K562 (cell line): ENCODE data around the gene ITGAD.

Experiments used
- ATF3 ChIP-seq, 2 experiments: fragments of 450-650 bp in 1 of 2; sonication (generic) in 1 of 2; formaldehyde crosslinking in 1 of 2; IDR thresholded peaks in 1 of 2; conservative IDR thresholded peaks in 1 of 2; 2 replicates each; pipeline versions ENCODE4 v1.6.1 to v1.8.1; 2016 to 2023; ENCODE audit warnings: mild to moderate bottlenecking in 2 of 2, moderate library complexity in 2 of 2, inconsistent platforms in 1 of 2, missing genetic modification reagents in 1 of 2
- CTCF ChIP-seq, 3 experiments: IDR thresholded peaks in 2 of 3; conservative IDR thresholded peaks in 1 of 3; 2 replicates each; pipeline ENCODE4 v1.5.1; 2011 to 2012; ENCODE audit warnings: low read length in 3 of 3, mild to moderate bottlenecking in 3 of 3, control low read depth in 2 of 3, improper control_type of control experiment in 1 of 3, inconsistent platforms in 1 of 3, low read depth in 1 of 3, mixed read lengths in 1 of 3, moderate library complexity in 1 of 3; ENCODE audit not compliant: insufficient read depth in 2 of 3
- ID3 ChIP-seq, 2 experiments: fragments of 250-450 bp in 1 of 2; fragments of 450-650 bp in 1 of 2; sonication (Bioruptor Pico) in 1 of 2; IDR thresholded peaks; 2 replicates each; pipeline versions ENCODE4 v1.6.1 to v1.8.0; 2016 to 2021; ENCODE audit warnings: mild to moderate bottlenecking in 2 of 2, moderate library complexity in 2 of 2, missing compliant biosample characterization in 1 of 2, missing genetic modification characterization in 1 of 2
- KLF13 ChIP-seq: fragments of 450-650 bp; IDR thresholded peaks from 2 replicates; pipeline ENCODE4 v1.6.1; 2016; ENCODE audit warnings: missing genetic modification characterization, low read depth, mild to moderate bottlenecking, missing compliant biosample characterization, moderate library complexity, borderline replicate concordance
- POLR2A ChIP-seq: fragments of 450-650 bp; conservative IDR thresholded peaks from 2 replicates; pipeline ENCODE4 v1.6.1; 2016
- REST ChIP-seq, 2 experiments: fragments of 450-650 bp; formaldehyde crosslinking in 1 of 2; IDR thresholded peaks; 2 replicates each; pipeline versions ENCODE4 v1.4.0 to v1.6.1; 2014 to 2020; ENCODE audit warnings: mild to moderate bottlenecking in 2 of 2, borderline replicate concordance in 1 of 2, low read depth in 1 of 2
- ZNF121 ChIP-seq: sonication (generic); formaldehyde crosslinking; conservative IDR thresholded peaks from 2 replicates; pipeline ENCODE4 v1.8.0; 2022; ENCODE audit warnings: missing genetic modification reagents
- ZNF3 ChIP-seq: fragments of 250-450 bp; sonication (Bioruptor Pico); IDR thresholded peaks from 2 replicates; pipeline ENCODE4 v1.5.0; 2021; ENCODE audit warnings: mild to moderate bottlenecking, moderate library complexity
- ZNF76 ChIP-seq: fragments of 250-450 bp; sonication (Bioruptor Pico); IDR thresholded peaks from 2 replicates; pipeline ENCODE4 v1.4.0; 2020; ENCODE audit warnings: mild to moderate bottlenecking, moderate library complexity, borderline replicate concordance

GRCh38 chr16:31400191-31400590 lies 7.1 kb downstream of the ITGAD start:
- TF ChIP-seq POLR2A: no peak
- no peak for TF ChIP-seq ZNF76 (CRISPR knock-in tag)
- TF ChIP-seq ID3 (CRISPR knock-in tag; IDR thresholded peaks at IDR 0.05): no peak
- TF ChIP-seq ID3 (tag; IDR thresholded peaks at IDR 0.05): no peak
- TF ChIP-seq REST (IDR thresholded peaks at IDR 0.05; ENCODE audit: borderline replicate concordance): no peak
- TF ChIP-seq REST (CRISPR knock-in tag; IDR thresholded peaks at IDR 0.05; ENCODE audit: low read depth): no peak
- no peak for TF ChIP-seq ZNF3
- TF ChIP-seq KLF13 (tag): no peak
- TF ChIP-seq CTCF (IDR thresholded peaks at IDR 0.05 in 2 of 3, conservative IDR thresholded peaks at IDR 0.05 in 1 of 3; ENCODE audit: insufficient read depth in 2 of 3, low read depth in 1 of 3, low read length in 3 of 3): no peak
- no peak for TF ChIP-seq ATF3 (IDR thresholded peaks at IDR 0.05)
- no peak for TF ChIP-seq ATF3 (CRISPR knock-in tag; conservative IDR thresholded peaks at IDR 0.05)
- no peak for TF ChIP-seq ZNF121 (CRISPR knock-in tag)
